ENCODE results near the gene ATF4. TPM values are rescaled to one million over a fixed set of nuclear protein-coding genes. Genes with fewer than 3 reads are reported as not detected.
"Not testable (repeated sequence)": the region's sequence is repeated elsewhere in the genome, so short reads cannot be mapped to it uniquely, and the experiment has no call there.

Gene ATF4
- polyA plus RNA-seq, 1 donor: 296 TPM

DNA sequence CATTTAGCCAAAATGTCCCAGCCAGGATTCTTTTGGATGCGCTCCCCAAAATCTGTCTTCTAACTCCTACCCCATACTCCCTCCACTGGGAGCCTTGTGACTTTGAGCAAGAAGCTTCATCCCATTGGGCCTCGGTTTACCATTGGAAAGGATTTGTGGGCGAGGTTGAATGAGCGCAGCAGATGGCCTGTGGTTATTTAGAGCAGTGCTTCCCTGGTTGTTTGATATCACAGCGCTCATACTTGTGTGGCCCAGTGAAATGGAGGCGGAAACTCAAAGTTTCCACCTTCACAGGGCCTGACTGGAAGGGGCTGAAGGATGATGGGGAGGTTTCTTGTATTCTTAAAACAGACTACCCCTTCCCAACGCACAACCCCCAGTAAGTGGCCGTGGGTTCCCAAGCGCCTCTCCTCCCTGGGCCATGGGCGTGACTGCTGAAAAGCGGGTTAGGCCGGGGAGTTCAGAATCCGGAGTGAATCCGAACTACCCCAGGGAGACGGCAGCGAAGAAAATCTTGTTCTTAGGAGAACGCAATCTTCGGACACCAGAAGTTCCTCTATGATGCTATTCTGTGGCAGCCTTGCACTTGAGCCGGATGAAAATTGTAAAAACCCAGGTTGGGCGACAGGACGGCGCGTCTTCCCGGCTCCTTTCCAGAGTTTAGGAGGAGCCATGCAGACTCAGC is 1.2 kb upstream of the ATF4 start:
- Histone ChIP-seq H3K4me1 (ENCODE audit: control insufficient read depth, insufficient read depth, low read length) (peaks cover 44% of the 10 kb centered on the region), H3K4me3 (ENCODE audit: low read length) (peak overlapping the region; percentile 100), H3K9me3 (ENCODE audit: control insufficient read depth, low read depth, low read length) (peaks cover 3% of the 10 kb centered on the region), H3K27me3 (ENCODE audit: control insufficient read depth, insufficient read depth, low read length) (no peaks in the 10 kb centered on the region), H3K27ac (ENCODE audit: low read length) (peak overlapping the region; percentile 100), H3K36me3 (ENCODE audit: control insufficient read depth, insufficient read depth, low read length) (peaks cover 64% of the 10 kb centered on the region)
- WGBS (ENCODE audit: insufficient coverage, low lambda C conversion rate): no CpG with 5 or more reads among the region's 24 CpGs
- DNase-seq: no peak

DNA sequence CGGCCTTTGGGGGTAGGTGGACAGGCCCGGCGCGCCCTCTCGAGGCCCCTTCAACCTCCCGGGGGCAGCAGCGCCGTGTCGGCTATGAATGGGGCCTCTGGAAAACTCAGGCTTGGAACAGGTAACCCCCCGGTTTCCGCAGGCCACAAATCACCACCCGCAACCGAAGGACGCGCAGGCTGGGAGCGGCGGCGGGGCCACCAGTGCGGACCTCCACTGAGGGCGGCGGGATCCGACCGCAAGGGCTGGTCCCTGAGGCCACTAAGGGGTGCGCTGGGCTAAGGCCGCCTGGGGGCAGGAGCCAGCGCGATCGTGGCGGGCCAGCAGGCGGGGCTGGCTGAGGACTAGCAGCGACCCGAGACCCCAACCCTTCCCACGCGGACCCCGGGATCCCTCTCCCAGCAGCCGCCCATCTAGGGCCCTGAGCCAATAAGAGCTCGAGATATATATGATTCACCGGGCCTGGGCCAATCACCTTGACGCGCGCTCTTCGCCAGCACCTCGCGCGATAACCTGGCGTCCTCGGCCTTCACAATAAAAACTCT is 609 bp upstream of the ATF4 start:
- Histone ChIP-seq H3K4me1 (ENCODE audit: control insufficient read depth, insufficient read depth, low read length) (peaks cover 40% of the 10 kb centered on the region), H3K27me3 (ENCODE audit: control insufficient read depth, insufficient read depth, low read length) (no peaks in the 10 kb centered on the region), H3K27ac (ENCODE audit: low read length) (peak overlapping the region; percentile 100), H3K9me3 (ENCODE audit: control insufficient read depth, low read depth, low read length) (peaks cover 3% of the 10 kb centered on the region), H3K36me3 (ENCODE audit: control insufficient read depth, insufficient read depth, low read length) (peaks cover 66% of the 10 kb centered on the region), H3K4me3 (ENCODE audit: low read length) (peak overlapping the region; percentile 100)
- WGBS (ENCODE audit: insufficient coverage, low lambda C conversion rate): no CpG with 5 or more reads among the region's 47 CpGs
- DNase-seq: peak; percentile 99 to 100

DNA sequence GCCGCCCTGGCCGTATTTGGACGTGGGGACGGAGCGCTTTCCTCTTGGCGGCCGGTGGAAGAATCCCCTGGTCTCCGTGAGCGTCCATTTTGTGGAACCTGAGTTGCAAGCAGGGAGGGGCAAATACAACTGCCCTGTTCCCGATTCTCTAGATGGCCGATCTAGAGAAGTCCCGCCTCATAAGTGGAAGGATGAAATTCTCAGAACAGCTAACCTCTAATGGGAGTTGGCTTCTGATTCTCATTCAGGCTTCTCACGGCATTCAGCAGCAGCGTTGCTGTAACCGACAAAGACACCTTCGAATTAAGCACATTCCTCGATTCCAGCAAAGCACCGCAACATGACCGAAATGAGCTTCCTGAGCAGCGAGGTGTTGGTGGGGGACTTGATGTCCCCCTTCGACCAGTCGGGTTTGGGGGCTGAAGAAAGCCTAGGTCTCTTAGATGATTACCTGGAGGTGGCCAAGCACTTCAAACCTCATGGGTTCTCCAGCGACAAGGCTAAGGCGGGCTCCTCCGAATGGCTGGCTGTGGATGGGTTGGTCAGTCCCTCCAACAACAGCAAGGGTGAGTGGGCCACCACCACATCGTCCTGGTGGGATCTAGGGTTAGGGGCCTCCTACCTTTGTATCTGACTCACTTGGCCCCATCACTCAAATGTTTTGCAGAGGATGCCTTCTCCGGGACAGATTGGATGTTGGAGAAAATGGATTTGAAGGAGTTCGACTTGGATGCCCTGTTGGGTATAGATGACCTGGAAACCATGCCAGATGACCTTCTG is 934 bp downstream of the ATF4 start:
- peak in 1 of 2 donors; percentile 77 for DNase-seq
- not testable (repeated sequence) for H3K9me3 ChIP-seq (ENCODE audit: control insufficient read depth, low read depth, low read length); H3K27me3 ChIP-seq (ENCODE audit: control insufficient read depth, insufficient read depth, low read length)
- H3K27ac ChIP-seq (ENCODE audit: low read length): peak overlapping the region; percentile 100
- H3K36me3 ChIP-seq (ENCODE audit: control insufficient read depth, insufficient read depth, low read length): peaks cover 55% of the 10 kb centered on the region
- peak overlapping the region; percentile 100 for H3K4me3 ChIP-seq (ENCODE audit: low read length)
- WGBS (ENCODE audit: insufficient coverage, low lambda C conversion rate): no CpG with 5 or more reads among the region's 28 CpGs
- H3K4me1 ChIP-seq (ENCODE audit: control insufficient read depth, insufficient read depth, low read length): peaks cover 37% of the 10 kb centered on the region

DNA sequence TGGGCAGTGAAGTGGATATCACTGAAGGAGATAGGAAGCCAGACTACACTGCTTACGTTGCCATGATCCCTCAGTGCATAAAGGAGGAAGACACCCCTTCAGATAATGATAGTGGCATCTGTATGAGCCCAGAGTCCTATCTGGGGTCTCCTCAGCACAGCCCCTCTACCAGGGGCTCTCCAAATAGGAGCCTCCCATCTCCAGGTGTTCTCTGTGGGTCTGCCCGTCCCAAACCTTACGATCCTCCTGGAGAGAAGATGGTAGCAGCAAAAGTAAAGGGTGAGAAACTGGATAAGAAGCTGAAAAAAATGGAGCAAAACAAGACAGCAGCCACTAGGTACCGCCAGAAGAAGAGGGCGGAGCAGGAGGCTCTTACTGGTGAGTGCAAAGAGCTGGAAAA is 1.7 kb downstream of the ATF4 start:
- Histone ChIP-seq H3K27ac (ENCODE audit: low read length) (peak overlapping the region; percentile 100), H3K4me3 (ENCODE audit: low read length) (peak overlapping the region; percentile 100), H3K4me1 (ENCODE audit: control insufficient read depth, insufficient read depth, low read length) (peaks cover 37% of the 10 kb centered on the region), H3K36me3 (ENCODE audit: control insufficient read depth, insufficient read depth, low read length) (peaks cover 50% of the 10 kb centered on the region)
- not testable (repeated sequence) for H3K9me3 ChIP-seq (ENCODE audit: control insufficient read depth, low read depth, low read length); H3K27me3 ChIP-seq (ENCODE audit: control insufficient read depth, insufficient read depth, low read length); DNase-seq
- WGBS (ENCODE audit: insufficient coverage, low lambda C conversion rate): no CpG with 5 or more reads among the region's 5 CpGs

DNA sequence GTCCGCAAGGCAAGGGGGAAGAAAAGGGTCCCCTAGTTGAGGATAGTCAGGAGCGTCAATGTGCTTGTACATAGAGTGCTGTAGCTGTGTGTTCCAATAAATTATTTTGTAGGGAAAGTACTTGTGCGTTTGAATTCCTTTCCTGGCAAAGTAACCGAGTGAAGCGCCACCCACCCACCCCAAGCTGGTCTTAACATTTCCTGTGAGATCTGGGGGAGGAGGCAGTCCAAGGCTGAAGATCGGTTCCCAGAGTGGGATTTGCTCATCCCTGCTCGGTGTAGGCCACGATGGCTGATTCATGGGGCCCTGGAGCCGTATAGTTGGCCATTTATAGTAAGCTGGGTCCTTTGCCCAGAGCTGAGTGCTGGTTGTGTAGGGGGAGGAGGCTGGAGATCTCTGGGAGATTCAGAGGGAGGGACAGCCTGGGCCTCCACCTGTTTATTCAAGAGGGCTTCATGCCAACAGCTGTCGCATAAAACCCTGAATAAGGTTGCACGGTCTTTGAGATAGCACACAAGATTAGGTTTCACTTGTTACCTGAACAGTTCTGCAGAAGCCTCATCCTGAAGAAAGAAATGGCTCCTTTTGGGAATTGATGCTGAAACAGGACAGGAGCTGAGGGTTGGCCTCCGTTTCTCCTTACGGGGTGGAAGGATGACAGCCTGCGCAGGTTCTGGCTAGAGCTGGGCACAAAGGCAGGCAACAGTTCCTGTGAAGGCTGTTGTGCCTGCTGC is 2.4 kb downstream of the ATF4 start:
- H3K4me1 ChIP-seq (ENCODE audit: control insufficient read depth, insufficient read depth, low read length): peaks cover 36% of the 10 kb centered on the region
- peak overlapping the region; percentile 46 for H3K27ac ChIP-seq (ENCODE audit: low read length)
- no peaks in the 10 kb centered on the region for H3K27me3 ChIP-seq (ENCODE audit: control insufficient read depth, insufficient read depth, low read length)
- no CpG with 5 or more reads among the region's 14 CpGs for WGBS (ENCODE audit: insufficient coverage, low lambda C conversion rate)
- DNase-seq: peak in 1 of 2 donors; percentile 53
- H3K4me3 ChIP-seq (ENCODE audit: low read length): peak overlapping the region; percentile 100
- H3K36me3 ChIP-seq (ENCODE audit: control insufficient read depth, insufficient read depth, low read length): peaks cover 47% of the 10 kb centered on the region
- peaks cover 3% of the 10 kb centered on the region for H3K9me3 ChIP-seq (ENCODE audit: control insufficient read depth, low read depth, low read length)

DNA sequence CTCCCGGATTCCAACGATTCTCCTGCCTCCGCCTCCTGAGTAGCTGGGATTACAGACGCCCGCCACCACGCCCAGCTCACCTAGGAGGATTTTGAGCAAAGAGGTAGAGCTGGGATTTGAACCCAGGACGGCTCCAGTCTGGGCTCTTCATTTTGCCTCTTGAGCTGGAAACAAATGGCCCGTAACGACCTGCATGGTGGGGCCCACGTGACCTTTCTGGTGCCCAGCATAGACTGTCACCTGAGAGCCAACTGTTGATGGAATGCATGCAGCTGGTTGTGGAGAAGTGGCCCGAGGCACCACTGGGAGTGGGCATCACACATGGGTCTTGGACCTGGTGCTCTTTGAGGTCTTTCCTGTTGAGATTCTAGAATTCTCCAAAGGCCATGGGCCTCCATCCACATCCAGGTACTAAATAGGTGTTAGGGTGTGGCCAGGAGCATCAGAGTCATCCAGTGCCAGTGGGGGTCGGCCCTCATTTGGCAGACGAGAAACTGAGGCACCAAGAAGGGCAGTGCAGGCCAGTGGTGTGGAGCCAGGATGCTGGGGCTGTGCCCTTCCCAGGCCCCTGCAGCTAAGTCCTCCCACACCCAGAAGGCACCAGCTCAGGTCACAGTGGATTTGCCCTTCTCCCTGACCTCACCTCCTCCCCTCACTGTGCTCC is 3.9 kb downstream of the ATF4 start:
- H3K36me3 ChIP-seq (ENCODE audit: control insufficient read depth, insufficient read depth, low read length): peaks cover 56% of the 10 kb centered on the region
- H3K9me3 ChIP-seq (ENCODE audit: control insufficient read depth, low read depth, low read length): peaks cover 3% of the 10 kb centered on the region
- no peak overlapping the region for H3K4me3 ChIP-seq (ENCODE audit: low read length)
- peaks cover 36% of the 10 kb centered on the region for H3K4me1 ChIP-seq (ENCODE audit: control insufficient read depth, insufficient read depth, low read length)
- H3K27me3 ChIP-seq (ENCODE audit: control insufficient read depth, insufficient read depth, low read length): no peaks in the 10 kb centered on the region
- WGBS (ENCODE audit: insufficient coverage, low lambda C conversion rate): no CpG with 5 or more reads among the region's 13 CpGs
- H3K27ac ChIP-seq (ENCODE audit: low read length): no peak overlapping the region
- no peak for DNase-seq

DNA sequence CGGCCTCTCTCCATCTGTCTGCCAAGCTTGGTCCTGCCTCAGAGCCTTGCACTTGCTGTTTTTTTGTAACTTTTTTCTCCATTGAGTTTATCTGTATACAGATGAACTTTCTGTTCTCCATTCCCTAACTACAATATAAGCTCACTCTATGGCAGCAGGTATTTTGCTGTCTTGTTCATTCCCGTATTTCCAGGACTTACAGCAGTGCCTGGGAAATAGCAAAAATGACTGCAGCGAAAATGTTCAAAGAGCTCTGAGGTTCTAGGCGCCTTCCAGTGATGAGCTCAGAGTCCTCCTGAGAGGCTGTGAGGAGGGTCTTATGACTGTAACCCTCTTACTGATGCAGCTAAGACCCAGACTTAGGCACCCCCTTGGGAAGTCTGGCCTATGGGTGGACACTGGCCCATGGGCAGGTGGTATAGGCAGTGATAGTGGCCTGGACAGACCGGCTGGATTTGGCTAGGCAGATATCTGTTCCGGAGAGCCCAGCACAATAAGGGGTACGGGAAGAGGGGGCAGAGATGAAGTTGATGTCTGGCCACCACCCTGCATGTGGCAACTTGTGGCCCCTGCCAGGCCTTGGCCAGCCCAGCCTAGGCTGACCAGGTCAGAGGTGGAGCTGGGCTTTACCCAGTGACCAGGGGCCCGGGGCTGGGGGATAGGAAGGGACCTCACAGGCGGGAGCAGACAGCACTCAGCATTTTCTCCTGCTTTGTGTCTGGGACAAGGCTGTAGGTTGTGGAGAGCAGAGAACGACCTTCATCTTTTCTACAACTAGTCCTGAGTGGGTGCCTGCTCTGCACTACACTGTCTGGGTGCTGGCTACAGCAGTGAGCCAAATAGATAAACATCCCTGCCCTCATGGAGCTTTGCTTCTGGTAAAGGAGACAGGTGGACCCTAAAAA is 4.6 kb downstream of the ATF4 start:
- Histone ChIP-seq H3K9me3 (ENCODE audit: control insufficient read depth, low read depth, low read length) (no peaks in the 10 kb centered on the region), H3K36me3 (ENCODE audit: control insufficient read depth, insufficient read depth, low read length) (peaks cover 64% of the 10 kb centered on the region), H3K27me3 (ENCODE audit: control insufficient read depth, insufficient read depth, low read length) (no peaks in the 10 kb centered on the region), H3K4me1 (ENCODE audit: control insufficient read depth, insufficient read depth, low read length) (peaks cover 44% of the 10 kb centered on the region), H3K4me3 (ENCODE audit: low read length) (no peak overlapping the region), H3K27ac (ENCODE audit: low read length) (no peak overlapping the region)
- no peak for DNase-seq
- 64% methylated on average over 2 of the region's 10 CpGs for WGBS (ENCODE audit: insufficient coverage, low lambda C conversion rate)

DNA sequence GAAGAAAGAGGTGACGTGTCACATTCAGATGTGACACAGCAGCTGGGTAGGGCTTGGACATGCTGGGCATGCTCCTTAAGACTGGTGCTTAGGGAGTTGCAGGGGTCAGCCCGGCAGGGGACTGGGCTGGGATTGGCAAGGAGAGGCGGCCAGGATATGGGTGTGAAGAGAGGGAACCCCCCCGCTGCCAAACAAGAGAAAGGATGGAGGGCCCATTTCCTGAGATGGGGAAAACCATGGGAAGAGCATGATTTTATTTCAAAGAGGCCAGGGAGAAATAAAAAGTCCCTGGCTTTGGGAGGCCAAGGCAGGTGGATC is 5.3 kb downstream of the ATF4 start:
- Histone ChIP-seq H3K27ac (ENCODE audit: low read length) (no peak overlapping the region), H3K9me3 (ENCODE audit: control insufficient read depth, low read depth, low read length) (no peaks in the 10 kb centered on the region), H3K4me1 (ENCODE audit: control insufficient read depth, insufficient read depth, low read length) (peaks cover 44% of the 10 kb centered on the region), H3K36me3 (ENCODE audit: control insufficient read depth, insufficient read depth, low read length) (peaks cover 68% of the 10 kb centered on the region), H3K27me3 (ENCODE audit: control insufficient read depth, insufficient read depth, low read length) (no peaks in the 10 kb centered on the region), H3K4me3 (ENCODE audit: low read length) (no peak overlapping the region)
- 87% methylated on average over 3 of the region's 4 CpGs for whole genome bisulfite sequencing (ENCODE audit: insufficient coverage, low lambda C conversion rate)
- DNase-seq: no peak

DNA sequence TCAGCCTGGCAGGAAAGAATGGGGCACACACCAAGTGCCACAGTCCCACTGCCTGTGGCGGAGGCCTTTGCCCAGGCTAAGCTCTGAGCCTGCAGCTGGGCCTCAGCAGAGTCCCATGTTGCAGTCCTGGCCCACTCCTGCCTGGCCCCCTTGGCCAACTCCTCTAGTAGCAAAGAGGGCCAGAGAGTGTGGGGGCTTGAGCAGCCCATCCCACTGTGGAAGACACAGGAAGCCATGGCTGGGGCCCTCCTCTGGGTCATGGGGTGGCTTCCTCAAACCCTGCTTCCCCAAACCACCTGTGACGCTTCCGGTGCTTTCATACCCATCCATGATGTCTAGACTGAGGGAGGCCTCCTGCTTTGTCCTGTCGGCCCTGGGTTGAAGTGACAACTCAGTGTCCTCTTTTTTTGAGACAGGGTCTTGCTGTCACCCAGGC is 6.4 kb downstream of the ATF4 start:
- H3K9me3 ChIP-seq (ENCODE audit: control insufficient read depth, low read depth, low read length): no peaks in the 10 kb centered on the region
- no peak overlapping the region for H3K27ac ChIP-seq (ENCODE audit: low read length)
- peaks cover 52% of the 10 kb centered on the region for H3K4me1 ChIP-seq (ENCODE audit: control insufficient read depth, insufficient read depth, low read length)

More for the DNA sequence above, 6.4 kb downstream of the ATF4 start:
- no CpG with 5 or more reads among the region's 4 CpGs for whole genome bisulfite sequencing (ENCODE audit: insufficient coverage, low lambda C conversion rate)
- Histone ChIP-seq H3K27me3 (ENCODE audit: control insufficient read depth, insufficient read depth, low read length) (no peaks in the 10 kb centered on the region), H3K4me3 (ENCODE audit: low read length) (no peak overlapping the region), H3K36me3 (ENCODE audit: control insufficient read depth, insufficient read depth, low read length) (peaks cover 65% of the 10 kb centered on the region)
- no peak for DNase-seq
